Aorta (tissue), 5 donors: ENCODE measurements around the gene EFHC1. TPM values are rescaled to one million over a fixed set of nuclear protein-coding genes. Genes with fewer than 3 reads are reported as not detected.
A peak's percentile ranks its signal among the peaks of the same experiment; 100 is the strongest.

ENCODE experiments used
- ATAC-seq: fragments of 200-7000 bp; cut with Tn5 transposase; one replicate; pipeline ENCODE4 v1.9.1; 2022; ENCODE audit warnings: moderate library complexity; ENCODE audit not compliant: low FRiP score
- DNase-seq, 2 donors: peaks; one replicate each; pipeline ENCODE4 v3.0.0-alpha.2; 2020
- H3K27ac ChIP-seq, 2 donors: one replicate each; pipeline ENCODE4 v1.5.1; 2013; ENCODE audit warnings: low read length in 2 of 2, mild to moderate bottlenecking in 2 of 2, moderate library complexity in 2 of 2, control low read depth in 1 of 2, inconsistent platforms in 1 of 2, low read depth in 1 of 2
- H3K27me3 ChIP-seq, 2 donors: one replicate each; pipeline ENCODE4 v1.6.1; 2013; ENCODE audit warnings: control low read depth in 1 of 2, low read length in 1 of 2, mild to moderate bottlenecking in 1 of 2, moderate library complexity in 1 of 2; ENCODE audit not compliant: insufficient read depth in 2 of 2, control insufficient read depth in 1 of 2
- H3K36me3 ChIP-seq, 2 donors: one replicate each; pipeline ENCODE4 v1.6.1; 2013; ENCODE audit warnings: control low read depth in 1 of 2, low read length in 1 of 2, mild to moderate bottlenecking in 1 of 2; ENCODE audit not compliant: insufficient read depth in 2 of 2, control insufficient read depth in 1 of 2
- H3K4me1 ChIP-seq, 2 donors: one replicate each; pipeline ENCODE4 v1.6.1; 2013; ENCODE audit warnings: low read length in 2 of 2, control low read depth in 1 of 2, mild to moderate bottlenecking in 1 of 2, moderate library complexity in 1 of 2; ENCODE audit not compliant: insufficient read depth in 2 of 2, control insufficient read depth in 1 of 2
- H3K4me3 ChIP-seq, 2 donors: one replicate each; pipeline ENCODE4 v1.5.1; 2013; ENCODE audit warnings: low read length in 2 of 2, control low read depth in 1 of 2, mild to moderate bottlenecking in 1 of 2
- H3K9me3 ChIP-seq: one replicate; pipeline ENCODE4 v1.6.1; 2013; ENCODE audit warnings: mild to moderate bottlenecking, low read length; ENCODE audit not compliant: control insufficient read depth
- WGBS, 2 donors: extraction: QIAGEN DNeasy Blood & Tissue Kit; methylation state at CpG; one replicate each; pipeline ENCODE4 v1.1.7; 2013; 5-methylcytosine and 5-hydroxymethylcytosine counted together
- intact Hi-C, 2 donors: fragments of 100-400 bp; cut with DNase I; formaldehyde crosslinking; loops; one replicate each; pipeline versions ENCODE4 v1.14.2 to v1.15.0; 2022
- polyA plus RNA-seq, 2 donors: library from polyadenylated mRNA; stranded (reverse); fragments of 200-250 nt; gene quantifications; one replicate each; pipeline ENCODE4 v1.2.3, GENCODE V29; 2013
- total RNA-seq, 2 donors: library from RNA; stranded (reverse); fragmentation: NEBNext Ultra II Directional; extraction: Animal tissue kit (Norgen Biotek cat#: 25700); gene quantifications; one replicate each; pipeline ENCODE4 v1.2.1, GENCODE V29; 2021
- donor health status: healthy with polysubstance abuse.
- donor health status: Bipolar disorder and iron deficiency.
- donor health status: DM: no; HTN: no; CAD: no.
- donor health status: DM: no; HTN: no; CAD: no.
- donor health status: DM: yes; HTN: yes; CAD: no.

The EFHC1 gene
- total and polyA plus RNA-seq, 4 donors, result 3.0 to 51.5 (median 21.1) TPM

- DNase-seq, result no peak
- H3K4me1 ChIP-seq, result peaks cover 9 to 19% of the 10 kb centered on the region in 2 donors
- H3K27me3 ChIP-seq, result no peaks in the 10 kb centered on the region
- WGBS, 2 donors, result 46 to 54% methylated on average over 7 of the region's 7 CpGs
- H3K9me3 ChIP-seq, result no peaks in the 10 kb centered on the region
- no peak overlapping the region for H3K4me3 ChIP-seq
- H3K27ac ChIP-seq, result peak overlapping the region in 1 of 2 donors; percentile 45
- intact Hi-C loops, result loop anchor here in 1 of 2 donors (5.0 kb wide), 1 partner anchor 36 kb away; no protein-coding TSS in a partner anchor
- no peak for ATAC-seq
- H3K36me3 ChIP-seq, result no peaks in the 10 kb centered on the region
These were observed 128.2 kb downstream of the EFHC1 start for GRCh38 chr6:52548353-52548713.

GRCh38 chr6:52548999-52549398, 128.9 kb downstream of the EFHC1 start:
- Histone ChIP-seq H3K4me1 (peaks cover 9 to 16% of the 10 kb centered on the region in 2 donors), H3K4me3 (no peak overlapping the region), H3K9me3 (no peaks in the 10 kb centered on the region), H3K27ac (no peak overlapping the region), H3K27me3 (no peaks in the 10 kb centered on the region), H3K36me3 (no peaks in the 10 kb centered on the region)
- 80 to 91% methylated on average over 5 of the region's 5 CpGs for WGBS, 2 donors
- DNase-seq (no peak), ATAC-seq (no peak)
- intact Hi-C loops, result loop anchor here in 1 of 2 donors (5.0 kb wide), 1 partner anchor 37 kb away; no protein-coding TSS in a partner anchor

- WGBS, 2 donors, result 61 to 87% methylated on average over 4 of the region's 4 CpGs
- H3K27ac ChIP-seq, result no peak overlapping the region
- DNase-seq, result no peak
- intact Hi-C loops, result loop anchor here in 1 of 2 donors (5.0 kb wide), 1 partner anchor 37 kb away; no protein-coding TSS in a partner anchor
- H3K4me3 ChIP-seq, result no peak overlapping the region
- no peak for ATAC-seq
- peaks cover 9 to 12% of the 10 kb centered on the region in 2 donors for H3K4me1 ChIP-seq
- no peaks in the 10 kb centered on the region for H3K9me3 ChIP-seq
- H3K27me3 ChIP-seq, result no peaks in the 10 kb centered on the region
- H3K36me3 ChIP-seq, result no peaks in the 10 kb centered on the region
These were observed 129.3 kb downstream of the EFHC1 start for GRCh38 chr6:52549428-52549827.

- ATAC-seq (no peak), DNase-seq (no peak)
- H3K27me3 ChIP-seq, result no peaks in the 10 kb centered on the region
- H3K9me3 ChIP-seq, result no peaks in the 10 kb centered on the region
- peaks cover 8 to 11% of the 10 kb centered on the region in 2 donors for H3K4me1 ChIP-seq
- peak overlapping the region in 1 of 2 donors; percentile 26 for H3K27ac ChIP-seq
- H3K4me3 ChIP-seq, result no peak overlapping the region
- H3K36me3 ChIP-seq, result no peaks in the 10 kb centered on the region
- intact Hi-C loops, result loop anchor here in 1 of 2 donors (2.0 kb wide), 1 partner anchor 27 kb away; no protein-coding TSS in a partner anchor
- WGBS, 2 donors, result 71 to 74% methylated on average over 6 of the region's 6 CpGs
These were observed 130.0 kb downstream of the EFHC1 start for GRCh38 chr6:52550014-52550575.

GRCh38 chr6:52550870-52551269, 130.7 kb downstream of the EFHC1 start:
- ATAC-seq (no peak), DNase-seq (no peak)
- Histone ChIP-seq H3K27me3 (no peaks in the 10 kb centered on the region), H3K9me3 (no peaks in the 10 kb centered on the region), H3K27ac (peak overlapping the region in 1 of 2 donors; percentile 69), H3K4me3 (no peak overlapping the region), H3K36me3 (no peaks in the 10 kb centered on the region), H3K4me1 (peaks cover 7 to 11% of the 10 kb centered on the region in 2 donors)
- intact Hi-C loops, result loop anchor here in 1 of 2 donors (2.0 kb wide), 1 partner anchor 28 kb away; no protein-coding TSS in a partner anchor
- 42% methylated on average over 5 of the region's 5 CpGs for WGBS, 2 donors

- H3K4me3 ChIP-seq, result no peak overlapping the region
- DNase-seq (peak; percentile 83 to 90), ATAC-seq (peak; percentile 82)
- peak overlapping the region in 1 of 2 donors; percentile 85 for H3K27ac ChIP-seq
- no peaks in the 10 kb centered on the region for H3K27me3 ChIP-seq
- peaks cover 5 to 11% of the 10 kb centered on the region in 2 donors for H3K4me1 ChIP-seq
- H3K36me3 ChIP-seq, result no peaks in the 10 kb centered on the region
- intact Hi-C loops, result loop anchor here in 1 of 2 donors (2.0 kb wide), 1 partner anchor 29 kb away; no protein-coding TSS in a partner anchor
- 1 to 3% methylated on average over 13 of the region's 13 CpGs for WGBS, 2 donors
- H3K9me3 ChIP-seq, result no peaks in the 10 kb centered on the region
These were observed 131.5 kb downstream of the EFHC1 start for GRCh38 chr6:52551483-52552277.

GRCh38 chr6:52552278-52552643, 132.1 kb downstream of the EFHC1 start:
- Histone ChIP-seq H3K36me3 (no peaks in the 10 kb centered on the region), H3K4me3 (no peak overlapping the region), H3K4me1 (peaks cover 5% of the 10 kb centered on the region in 2 donors), H3K27ac (peak overlapping the region in 1 of 2 donors; percentile 85), H3K9me3 (no peaks in the 10 kb centered on the region), H3K27me3 (no peaks in the 10 kb centered on the region)
- ATAC-seq (peak; percentile 17), DNase-seq (no peak)
- intact Hi-C loops, result no loop called here
- 4 to 5% methylated on average over 6 of the region's 6 CpGs for WGBS, 2 donors

GRCh38 chr6:52553158-52553557, 133.0 kb downstream of the EFHC1 start:
- 93 to 97% methylated on average over 1 of the region's 1 CpG for WGBS, 2 donors
- H3K4me3 ChIP-seq, result no peak overlapping the region
- peaks cover 5 to 13% of the 10 kb centered on the region in 2 donors for H3K4me1 ChIP-seq
- H3K9me3 ChIP-seq, result no peaks in the 10 kb centered on the region
- no peaks in the 10 kb centered on the region for H3K27me3 ChIP-seq
- no peaks in the 10 kb centered on the region for H3K36me3 ChIP-seq
- no peak for ATAC-seq
- H3K27ac ChIP-seq, result peak overlapping the region in 1 of 2 donors; percentile 72
- no peak for DNase-seq
- intact Hi-C loops, result no loop called here
